Smooth muscle cell (in vitro differentiated cells): Measurements from ENCODE around the gene OOSP1. TPM values are rescaled to one million over a fixed set of nuclear protein-coding genes. Genes with fewer than 3 reads are reported as not detected.

Experiments
- DNase-seq: peaks from one replicate; lab custom pipeline; 2025; ENCODE audit not compliant: unreplicated experiment; lab: John Stamatoyannopoulos, UW
- H2AFZ ChIP-seq: fragments of 200-600 bp; sonication (generic); 2 replicates; pipeline ENCODE4 v1.6.0; 2016; ENCODE audit warnings: antibody characterized with exemption, low read depth, mild to moderate bottlenecking
- H3F3A ChIP-seq: fragments of 200-600 bp; sonication (generic); 2 replicates; pipeline ENCODE4 v1.6.0; 2017; ENCODE audit warnings: antibody characterized with exemption, low read depth
- H3K27ac ChIP-seq: fragments of 200-600 bp; sonication (generic); 2 replicates; pipeline ENCODE4 v1.5.1; 2016; ENCODE audit warnings: low read depth, mild to moderate bottlenecking
- H3K27me3 ChIP-seq: fragments of 200-600 bp; sonication (generic); 2 replicates; pipeline ENCODE4 v1.6.1; 2016; ENCODE audit warnings: low read depth, mild to moderate bottlenecking
- H3K36me3 ChIP-seq: fragments of 200-600 bp; sonication (generic); 2 replicates; pipeline ENCODE4 v1.5.1; 2016; ENCODE audit warnings: low read depth
- H3K4me1 ChIP-seq: fragments of 200-600 bp; sonication (generic); 2 replicates; pipeline ENCODE4 v1.5.1; 2016; ENCODE audit warnings: low read depth
- H3K4me2 ChIP-seq: fragments of 200-600 bp; sonication (generic); 2 replicates; pipeline ENCODE4 v1.6.0; 2016; ENCODE audit warnings: mild to moderate bottlenecking
- H3K4me3 ChIP-seq: fragments of 200-600 bp; sonication (generic); 2 replicates; pipeline ENCODE4 v1.5.1; 2016; ENCODE audit warnings: mild to moderate bottlenecking
- H3K79me2 ChIP-seq: fragments of 200-600 bp; sonication (generic); 2 replicates; pipeline ENCODE4 v1.6.0; 2016; ENCODE audit warnings: low read depth, mild to moderate bottlenecking
- H3K9ac ChIP-seq: fragments of 200-600 bp; sonication (generic); 2 replicates; pipeline ENCODE4 v1.6.0; 2016; ENCODE audit warnings: low read depth
- H3K9me3 ChIP-seq: fragments of 200-600 bp; sonication (generic); replicated peaks from 2 replicates; pipeline ENCODE4 v1.5.1; 2016; ENCODE audit warnings: low read depth
- H4K20me1 ChIP-seq: fragments of 200-600 bp; sonication (generic); 2 replicates; pipeline ENCODE4 v1.6.0; 2016; ENCODE audit warnings: low read depth
- WGBS: methylation state at CpG from one replicate; pipeline ENCODE4 v1.1.7; 2016; ENCODE audit warnings: low lambda C conversion rate; 5-methylcytosine and 5-hydroxymethylcytosine counted together
- polyA plus RNA-seq: library from polyadenylated mRNA; unstranded; fragments of >200 nt; fragmentation: Nextera tagmentation; extraction: Ambion mirVana; gene quantifications from 2 replicates; pipeline ENCODE4 v1.2.1, GENCODE V29; 2016
- total RNA-seq: library from RNA; depleted of rRNA; stranded (reverse); fragments of >200 nt; gene quantifications from 2 replicates; pipeline ENCODE4 v1.2.3, GENCODE V29; 2014
- TF ChIP-seq, protein P1 (sequence below): fragments of 200-600 bp; sonication (generic); IDR thresholded peaks from 2 replicates; pipeline ENCODE4 v1.5.1; 2017; ENCODE audit warnings: borderline replicate concordance, mild to moderate bottlenecking, antibody characterized with exemption; ENCODE audit not compliant: insufficient read depth, poor library complexity, severe bottlenecking

OOSP1 gene, protein sequence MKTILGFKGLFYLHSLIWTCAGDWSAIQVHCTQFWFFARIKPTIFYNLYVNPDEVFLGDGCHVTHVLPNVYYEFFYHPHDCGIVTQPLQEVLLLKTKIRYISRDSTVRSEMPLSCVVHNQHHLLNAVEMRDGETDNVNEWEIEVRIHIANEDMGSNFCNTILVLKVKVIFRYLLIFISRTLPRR
- not detected in 2 replicates for total RNA-seq
- not detected in 2 replicates for polyA plus RNA-seq

DNA sequence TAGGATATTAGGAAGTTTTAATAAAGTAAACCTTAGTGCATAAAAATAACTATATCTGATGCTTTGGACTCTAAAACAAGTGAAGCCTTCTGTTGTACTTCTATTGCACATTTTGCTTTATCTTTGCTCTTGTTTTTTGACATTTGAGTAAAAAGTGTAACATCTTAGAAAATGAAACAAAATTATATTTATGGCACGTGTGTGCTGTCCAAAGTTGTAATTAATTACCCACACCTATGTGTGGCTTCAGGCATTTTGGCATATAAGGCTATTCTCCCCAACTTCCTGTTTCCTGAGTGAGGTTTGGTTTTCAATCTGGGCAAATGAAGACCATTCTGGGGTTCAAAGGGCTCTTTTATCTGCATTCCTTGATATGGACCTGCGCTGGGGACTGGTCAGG lies at the start of gene OOSP1:
TSS of gene OOSP1 (plus strand) at position 301 of the 400 bp plus-strand sequence. CDS start at position 324, 23 bp downstream.
- no peaks in the 10 kb centered on the region for H3K9me3 ChIP-seq
- 71% methylated on average over 2 of the region's 2 CpGs for WGBS
- DNase-seq = no peak
- H3K36me3 ChIP-seq = no peaks in the 10 kb centered on the region
- no peak within 1 kb of the TSS for H3K27ac ChIP-seq
- H2AFZ ChIP-seq = no peak within 1 kb of the TSS
- H4K20me1 ChIP-seq = no peaks in the 10 kb centered on the region
- TF ChIP-seq, protein P1, sequence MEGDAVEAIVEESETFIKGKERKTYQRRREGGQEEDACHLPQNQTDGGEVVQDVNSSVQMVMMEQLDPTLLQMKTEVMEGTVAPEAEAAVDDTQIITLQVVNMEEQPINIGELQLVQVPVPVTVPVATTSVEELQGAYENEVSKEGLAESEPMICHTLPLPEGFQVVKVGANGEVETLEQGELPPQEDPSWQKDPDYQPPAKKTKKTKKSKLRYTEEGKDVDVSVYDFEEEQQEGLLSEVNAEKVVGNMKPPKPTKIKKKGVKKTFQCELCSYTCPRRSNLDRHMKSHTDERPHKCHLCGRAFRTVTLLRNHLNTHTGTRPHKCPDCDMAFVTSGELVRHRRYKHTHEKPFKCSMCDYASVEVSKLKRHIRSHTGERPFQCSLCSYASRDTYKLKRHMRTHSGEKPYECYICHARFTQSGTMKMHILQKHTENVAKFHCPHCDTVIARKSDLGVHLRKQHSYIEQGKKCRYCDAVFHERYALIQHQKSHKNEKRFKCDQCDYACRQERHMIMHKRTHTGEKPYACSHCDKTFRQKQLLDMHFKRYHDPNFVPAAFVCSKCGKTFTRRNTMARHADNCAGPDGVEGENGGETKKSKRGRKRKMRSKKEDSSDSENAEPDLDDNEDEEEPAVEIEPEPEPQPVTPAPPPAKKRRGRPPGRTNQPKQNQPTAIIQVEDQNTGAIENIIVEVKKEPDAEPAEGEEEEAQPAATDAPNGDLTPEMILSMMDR = no peak
- H3K27me3 ChIP-seq = no peaks in the 10 kb centered on the region
- no peaks in the 10 kb centered on the region for H3F3A ChIP-seq
- H3K79me2 ChIP-seq = no peaks in the 10 kb centered on the region
- no peak within 1 kb of the TSS for H3K4me3 ChIP-seq
- no peaks in the 10 kb centered on the region for H3K4me1 ChIP-seq
- H3K4me2 ChIP-seq = no peak within 1 kb of the TSS
- no peak within 1 kb of the TSS for H3K9ac ChIP-seq

DNA sequence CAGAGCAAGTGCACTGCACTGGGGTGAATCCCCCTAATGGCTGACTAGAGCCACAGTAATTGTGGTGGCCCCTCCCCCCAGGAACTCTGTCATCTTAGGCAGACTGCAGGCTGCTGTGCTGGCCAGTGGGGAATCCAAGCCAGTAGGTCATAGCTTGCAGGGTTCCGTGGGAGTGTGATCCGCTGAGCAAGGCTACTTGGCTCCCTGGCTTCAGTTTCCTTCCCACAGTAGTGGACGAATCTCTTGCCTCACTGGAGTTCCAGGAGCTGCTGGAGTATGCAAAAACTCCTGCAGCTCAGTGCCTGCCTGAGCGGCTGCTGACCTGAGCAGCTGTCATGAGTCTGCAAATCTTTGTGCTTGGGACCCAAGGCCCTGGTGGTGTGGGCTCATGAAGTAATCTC lies 46.5 kb upstream of the OOSP1 start:
- Histone ChIP-seq H2AFZ (no peak overlapping the region), H3K4me2 (no peak overlapping the region), H3K9ac (no peak overlapping the region), H3F3A (no peaks in the 10 kb centered on the region), H3K36me3 (no peaks in the 10 kb centered on the region), H3K4me3 (no peak overlapping the region), H3K4me1 (peaks cover 4% of the 10 kb centered on the region), H4K20me1 (no peaks in the 10 kb centered on the region), H3K27ac (no peak overlapping the region), H3K27me3 (no peaks in the 10 kb centered on the region), H3K79me2 (no peaks in the 10 kb centered on the region), H3K9me3 (peaks cover 4% of the 10 kb centered on the region)
- 37% methylated on average over 4 of the region's 4 CpGs for WGBS
- TF ChIP-seq, protein P1 = no peak
- no peak for DNase-seq

DNA sequence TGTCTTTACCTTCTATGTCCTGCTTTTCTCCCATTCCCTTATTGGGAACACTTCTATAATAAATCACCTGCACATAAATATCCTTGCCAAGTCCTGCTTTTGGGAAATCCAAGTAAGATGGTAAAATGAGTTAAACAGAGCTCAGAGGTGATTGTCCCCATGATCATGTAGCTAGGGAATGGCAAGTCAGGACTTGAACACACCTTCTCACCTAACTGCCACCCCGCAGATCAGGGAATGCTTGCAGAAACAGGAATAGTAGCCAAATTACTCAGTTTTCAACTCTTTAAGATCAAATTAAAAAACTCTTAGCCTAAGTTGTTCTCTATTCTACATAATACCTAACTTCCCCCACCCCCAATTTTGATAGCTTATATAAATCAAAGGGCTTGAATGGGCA lies 43.6 kb upstream of the OOSP1 start:
- no peak overlapping the region for H3K4me3 ChIP-seq
- no peak overlapping the region for H3K9ac ChIP-seq
- H4K20me1 ChIP-seq = no peaks in the 10 kb centered on the region
- H3K79me2 ChIP-seq = no peaks in the 10 kb centered on the region
- DNase-seq = no peak
- H2AFZ ChIP-seq = no peak overlapping the region
- TF ChIP-seq, protein P1 = no peak
- H3K27me3 ChIP-seq = no peaks in the 10 kb centered on the region
- peaks cover 4% of the 10 kb centered on the region for H3K4me1 ChIP-seq
- H3K36me3 ChIP-seq = no peaks in the 10 kb centered on the region
- H3K4me2 ChIP-seq = no peak overlapping the region
- no peaks in the 10 kb centered on the region for H3K9me3 ChIP-seq
- no peaks in the 10 kb centered on the region for H3F3A ChIP-seq
- 74% methylated on average over 1 of the region's 1 CpG for WGBS
- no peak overlapping the region for H3K27ac ChIP-seq

DNA sequence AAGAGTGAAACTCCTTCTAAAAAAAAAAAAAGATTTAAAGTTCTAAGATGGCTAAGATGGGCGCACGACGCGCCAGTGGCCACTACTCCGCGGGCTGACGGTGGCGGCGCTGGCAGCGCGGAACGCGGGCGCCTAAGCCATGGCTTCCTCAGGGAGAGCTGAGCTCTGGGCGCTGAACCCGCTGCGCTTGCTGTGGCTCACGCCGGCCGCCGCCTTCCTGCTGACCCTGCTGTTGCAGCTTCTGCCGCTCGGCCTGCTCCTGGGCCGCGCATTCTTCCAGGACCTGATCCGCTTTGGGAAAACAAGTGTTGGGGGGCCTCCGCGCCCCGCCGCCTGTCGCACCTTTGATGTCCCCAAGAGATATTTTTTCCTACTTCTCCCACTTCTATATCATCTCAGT lies 40.2 kb upstream of the OOSP1 start:
- no peaks in the 10 kb centered on the region for H3K4me1 ChIP-seq
- no peaks in the 10 kb centered on the region for H4K20me1 ChIP-seq
- no peak overlapping the region for H2AFZ ChIP-seq
- H3K4me3 ChIP-seq = no peak overlapping the region
- TF ChIP-seq, protein P1 = no peak
- H3K4me2 ChIP-seq = no peak overlapping the region
- DNase-seq = no peak
- H3K27ac ChIP-seq = no peak overlapping the region
- no peak overlapping the region for H3K9ac ChIP-seq
- H3F3A ChIP-seq = no peaks in the 10 kb centered on the region
- no peaks in the 10 kb centered on the region for H3K36me3 ChIP-seq
- no peaks in the 10 kb centered on the region for H3K9me3 ChIP-seq
- no peaks in the 10 kb centered on the region for H3K79me2 ChIP-seq
- over 99% methylated on average over 31 of the region's 31 CpGs for WGBS
- no peaks in the 10 kb centered on the region for H3K27me3 ChIP-seq
